SK-N-SH treated with all-trans-retinoic acid at 6 μM for 48 hours (cell line): ENCODE data around the gene TTLL10.

Source experiments
- ARNTL ChIP-seq: fragments of 450-650 bp; formaldehyde crosslinking; IDR thresholded peaks from 2 replicates; pipeline ENCODE4 v1.5.0; 2020; ENCODE audit warnings: low read depth, mild to moderate bottlenecking, moderate library complexity, borderline replicate concordance
- RARB ChIP-seq: fragments of 250-450 bp; sonication (Bioruptor Pico); IDR thresholded peaks from 2 replicates; pipeline ENCODE4 v1.8.0; 2021; ENCODE audit warnings: mild to moderate bottlenecking, moderate library complexity
- SNAI2 ChIP-seq: fragments of 250-450 bp; sonication (Bioruptor Pico); IDR thresholded peaks from 2 replicates; pipeline ENCODE4 v1.5.0; 2020; ENCODE audit warnings: mild to moderate bottlenecking, moderate library complexity
- TCF4 ChIP-seq: fragments of 250-450 bp; sonication (Bioruptor Pico); IDR thresholded peaks from 2 replicates; pipeline ENCODE4 v1.8.0; 2021; ENCODE audit warnings: mild to moderate bottlenecking, moderate library complexity, borderline replicate concordance
- ZNF565 ChIP-seq: fragments of 450-650 bp; formaldehyde crosslinking; conservative IDR thresholded peaks from 2 replicates; pipeline ENCODE4 v1.5.0; 2020; ENCODE audit warnings: low read depth, mild to moderate bottlenecking, moderate library complexity
- TF ChIP-seq, protein P1 (sequence below): fragments of 250-450 bp; sonication (Bioruptor Pico); IDR thresholded peaks from 2 replicates; pipeline ENCODE4 v1.5.1; 2020; ENCODE audit warnings: low read depth, mild to moderate bottlenecking, moderate library complexity

- no peak for TF ChIP-seq TCF4
- TF ChIP-seq SNAI2 (CRISPR knock-in tag) = no peak
- TF ChIP-seq, protein P1, sequence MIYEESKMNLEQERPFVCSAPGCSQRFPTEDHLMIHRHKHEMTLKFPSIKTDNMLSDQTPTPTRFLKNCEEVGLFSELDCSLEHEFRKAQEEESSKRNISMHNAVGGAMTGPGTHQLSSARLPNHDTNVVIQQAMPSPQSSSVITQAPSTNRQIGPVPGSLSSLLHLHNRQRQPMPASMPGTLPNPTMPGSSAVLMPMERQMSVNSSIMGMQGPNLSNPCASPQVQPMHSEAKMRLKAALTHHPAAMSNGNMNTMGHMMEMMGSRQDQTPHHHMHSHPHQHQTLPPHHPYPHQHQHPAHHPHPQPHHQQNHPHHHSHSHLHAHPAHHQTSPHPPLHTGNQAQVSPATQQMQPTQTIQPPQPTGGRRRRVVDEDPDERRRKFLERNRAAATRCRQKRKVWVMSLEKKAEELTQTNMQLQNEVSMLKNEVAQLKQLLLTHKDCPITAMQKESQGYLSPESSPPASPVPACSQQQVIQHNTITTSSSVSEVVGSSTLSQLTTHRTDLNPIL = no peak
- TF ChIP-seq ARNTL (CRISPR knock-in tag) = no peak
- TF ChIP-seq ZNF565 = no peak
- TF ChIP-seq RARB (CRISPR knock-in tag) = no peak
Measured at GRCh38 chr1:1132956-1133750, 40.5 kb upstream of the TTLL10 start.
